Measurements from ENCODE around the gene CBX7.

CBX7 gene

GRCh38 chr22:39146256-39147101 lies 6.0 kb downstream of the CBX7 start:
- Histone ChIP-seq H3K4me1 (peaks cover 3% of the 10 kb centered on the region), H2AFZ (peak overlapping the region; percentile 42), H3K4me3 (ENCODE audit: low read depth, low read length) (peak overlapping the region; percentile 63)

GRCh38 chr22:39144101-39144767 lies 8.2 kb downstream of the CBX7 start:
- Histone ChIP-seq H3K9ac (no peak overlapping the region), H3K27me3 (ENCODE audit: control insufficient read depth, insufficient read depth, low read length) (no peaks in the 10 kb centered on the region), H3K27ac (no peak overlapping the region), H3K4me2 (ENCODE audit: low read length) (peak overlapping the region; percentile 99), H2AFZ (no peak overlapping the region), H3K79me2 (no peaks in the 10 kb centered on the region), H3K9me3 (ENCODE audit: control insufficient read depth, low read length) (no peaks in the 10 kb centered on the region), H3K36me3 (ENCODE audit: control insufficient read depth, insufficient read depth, low read length) (no peaks in the 10 kb centered on the region), H3K4me1 (peaks cover 3% of the 10 kb centered on the region), H3K4me3 (ENCODE audit: low read depth, low read length) (peak overlapping the region; percentile 95)
- no peak for TF ChIP-seq CTCF (IDR thresholded peaks at IDR 0.05)

More at GRCh38 chr22:39146256-39147101, 6.0 kb downstream of the CBX7 start:
- TF ChIP-seq CTCF (IDR thresholded peaks at IDR 0.05) = no peak
- no peaks in the 10 kb centered on the region for H3K9me3 ChIP-seq (ENCODE audit: control insufficient read depth, low read length)
- no peak overlapping the region for H3K9ac ChIP-seq
- peak overlapping the region; percentile 94 for H3K4me2 ChIP-seq (ENCODE audit: low read length)
- no peaks in the 10 kb centered on the region for H3K36me3 ChIP-seq (ENCODE audit: control insufficient read depth, insufficient read depth, low read length)
- H3K27ac ChIP-seq = peak overlapping the region; percentile 65
- H3K79me2 ChIP-seq = no peaks in the 10 kb centered on the region
- H3K27me3 ChIP-seq (ENCODE audit: control insufficient read depth, insufficient read depth, low read length) = no peaks in the 10 kb centered on the region

DNA sequence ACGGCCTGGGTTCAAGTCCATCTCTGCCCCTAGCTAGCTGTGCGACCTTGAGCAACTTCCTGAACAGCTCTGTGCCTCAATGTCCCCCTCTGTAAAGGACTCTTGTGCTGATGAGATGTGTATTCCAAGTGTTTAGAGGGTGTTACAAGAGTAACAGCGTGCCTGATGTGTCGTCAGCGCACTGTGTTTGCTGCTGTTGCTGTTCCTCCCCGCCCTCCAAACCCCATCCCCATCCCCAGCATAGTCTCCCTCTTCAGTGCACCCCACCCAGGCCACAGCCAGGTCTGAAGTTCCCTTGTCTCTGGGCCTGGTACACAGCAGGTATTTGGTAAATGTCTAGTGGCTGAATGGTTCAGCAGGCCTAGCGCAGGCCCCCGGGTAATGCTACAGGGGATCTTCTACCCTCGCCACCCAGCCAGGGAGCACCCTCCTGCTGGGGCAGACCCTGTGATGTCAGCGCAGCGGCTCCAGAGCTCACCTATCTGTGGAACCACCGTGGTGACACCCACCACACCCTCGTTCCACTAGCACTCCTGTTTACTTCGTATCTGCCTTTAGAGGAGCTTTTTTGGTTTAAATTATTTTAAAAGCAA lies 10.3 kb downstream of the CBX7 start:
- no peak overlapping the region for H2AFZ ChIP-seq
- H3K27ac ChIP-seq = no peak overlapping the region
- TF ChIP-seq CTCF (IDR thresholded peaks at IDR 0.05) = no peak
- H3K9me3 ChIP-seq (ENCODE audit: control insufficient read depth, low read length) = no peaks in the 10 kb centered on the region
- no peaks in the 10 kb centered on the region for H3K79me2 ChIP-seq
- peaks cover 3% of the 10 kb centered on the region for H3K4me1 ChIP-seq
- no peak overlapping the region for H3K4me3 ChIP-seq (ENCODE audit: low read depth, low read length)
- H3K9ac ChIP-seq = no peak overlapping the region
- no peaks in the 10 kb centered on the region for H3K27me3 ChIP-seq (ENCODE audit: control insufficient read depth, insufficient read depth, low read length)
- no peaks in the 10 kb centered on the region for H3K36me3 ChIP-seq (ENCODE audit: control insufficient read depth, insufficient read depth, low read length)
- no peak overlapping the region for H3K4me2 ChIP-seq (ENCODE audit: low read length)

DNA sequence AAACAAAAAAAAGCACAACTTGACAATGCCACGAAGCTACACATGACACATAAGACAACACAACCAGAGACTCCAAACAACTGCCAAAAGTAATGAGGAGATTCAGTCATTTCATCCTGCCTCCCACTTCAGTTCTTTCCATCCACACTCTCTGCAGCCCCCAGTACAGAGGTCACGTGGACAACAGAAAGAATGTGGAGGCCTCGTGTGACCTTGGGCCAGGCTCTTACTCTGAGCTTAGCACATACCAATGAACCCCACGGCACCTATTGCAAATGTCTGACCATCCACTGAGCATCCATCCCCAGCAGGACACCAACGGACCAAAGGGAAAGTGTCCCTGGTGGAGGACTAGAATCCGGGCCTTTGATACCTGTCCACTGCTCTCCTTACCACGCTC lies 12.5 kb downstream of the CBX7 start:
- H3K9ac ChIP-seq = no peak overlapping the region
- H3K79me2 ChIP-seq = no peaks in the 10 kb centered on the region
- no peak for TF ChIP-seq CTCF (IDR thresholded peaks at IDR 0.05)
- no peak overlapping the region for H3K4me2 ChIP-seq (ENCODE audit: low read length)
- H3K9me3 ChIP-seq (ENCODE audit: control insufficient read depth, low read length) = no peaks in the 10 kb centered on the region
- H3K4me1 ChIP-seq = no peaks in the 10 kb centered on the region
- H3K36me3 ChIP-seq (ENCODE audit: control insufficient read depth, insufficient read depth, low read length) = no peaks in the 10 kb centered on the region
- H3K27me3 ChIP-seq (ENCODE audit: control insufficient read depth, insufficient read depth, low read length) = no peaks in the 10 kb centered on the region
- no peak overlapping the region for H3K4me3 ChIP-seq (ENCODE audit: low read depth, low read length)
- H2AFZ ChIP-seq = no peak overlapping the region
- no peak overlapping the region for H3K27ac ChIP-seq
